K562 (cell line): ENCODE data around the gene ABHD8. TPM values are rescaled to one million over a fixed set of nuclear protein-coding genes. Genes with fewer than 3 reads are reported as not detected.
A peak's percentile ranks its signal among the peaks of the same experiment; 100 is the strongest.

Experiments used
- BMI1 ChIP-seq: fragments of 150-350 bp; IDR thresholded peaks from 2 replicates; pipeline ENCODE4 v1.6.1; 2014; ENCODE audit warnings: low read length
- CEBPB ChIP-seq: fragments of 450-650 bp; IDR thresholded peaks from 2 replicates; pipeline ENCODE4 v1.6.1; 2016; ENCODE audit warnings: missing genetic modification characterization, missing compliant biosample characterization
- CTBP1 ChIP-seq: fragments of 450-650 bp; IDR thresholded peaks from 2 replicates; pipeline ENCODE4 v1.6.1; 2016; ENCODE audit warnings: borderline replicate concordance
- NCOA2 ChIP-seq, 2 experiments: fragments of 450-650 bp; IDR thresholded peaks; 2 replicates each; pipeline ENCODE4 v1.6.1; 2018; ENCODE audit warnings: mild to moderate bottlenecking in 2 of 2, moderate library complexity in 1 of 2; ENCODE audit not compliant: partially characterized antibody in 2 of 2
- POLR2AphosphoS5 ChIP-seq: IDR thresholded peaks from 2 replicates; pipeline ENCODE4 v1.6.1; 2011; ENCODE audit warnings: mild to moderate bottlenecking, low read depth, low read length, moderate library complexity; ENCODE audit not compliant: control insufficient read depth, insufficient read depth
- RBM34 ChIP-seq: fragments of 200-400 bp; formaldehyde crosslinking; IDR thresholded peaks from 2 replicates; pipeline ENCODE4 v1.6.1; 2018; ENCODE audit warnings: low read length, borderline replicate concordance; ENCODE audit not compliant: insufficient read depth
- SMARCA5 ChIP-seq: fragments of 450-650 bp; IDR thresholded peaks from 2 replicates; pipeline ENCODE4 v1.6.1; 2016
- SPI1 ChIP-seq: IDR thresholded peaks from 2 replicates; pipeline ENCODE4 v1.6.1; 2011; ENCODE audit warnings: low read depth, low read length, control low read depth, borderline replicate concordance
- XRCC3 ChIP-seq: fragments of 450-650 bp; IDR thresholded peaks from 2 replicates; pipeline ENCODE4 v1.6.1; 2017; ENCODE audit warnings: mild to moderate bottlenecking, moderate library complexity
- ZNF717 ChIP-seq: fragments of 250-450 bp; sonication (Bioruptor Pico); IDR thresholded peaks from 2 replicates; pipeline ENCODE4 v1.5.0; 2021
- polyA plus RNA-seq, 8 experiments: library from polyadenylated mRNA; depleted of rRNA in 4 of 8; stranded (reverse) in 5 of 8; unstranded in 3 of 8; fragments of >200 nt; fragmentation: Nextera tagmentation in 2 of 8; fragmentation: Illumina TruSeq in 1 of 8; extraction: Ambion mirVana in 2 of 8; extraction: Trizol in 1 of 8; gene quantifications; 2 replicates each; pipeline versions ENCODE4 v1.2.1 to v1.2.3, GENCODE V29; 2011 to 2014; ENCODE audit warnings: inconsistent platforms in 1 of 8, missing spikeins in 1 of 8
- total RNA-seq, 7 experiments: library from RNA; depleted of rRNA in 6 of 7; stranded (reverse); fragments of >200 nt in 6 of 7; fragmentation: Illumina TruSeq in 2 of 7; extraction: Trizol in 2 of 7; gene quantifications; 2 replicates each; pipeline versions ENCODE4 v1.2.1 to v1.2.3, GENCODE V29; 2011 to 2021; ENCODE audit warnings: low replicate concordance in 1 of 7
- TF ChIP-seq, protein P1 (sequence below), 2 experiments: fragments of 450-650 bp in 1 of 2; sonication (generic) in 1 of 2; formaldehyde crosslinking in 1 of 2; IDR thresholded peaks in 1 of 2; conservative IDR thresholded peaks in 1 of 2; 2 replicates each; pipeline versions ENCODE4 v1.6.1 to v1.8.1; 2016 to 2023; ENCODE audit warnings: mild to moderate bottlenecking in 2 of 2, moderate library complexity in 2 of 2, inconsistent platforms in 1 of 2, missing genetic modification reagents in 1 of 2
- TF ChIP-seq, protein P2 (sequence below), 2 experiments: fragments of 200-800 bp in 1 of 2; sonication (Bioruptor generic) in 1 of 2; sonication (generic) in 1 of 2; formaldehyde crosslinking in 1 of 2; IDR thresholded peaks in 1 of 2; conservative IDR thresholded peaks in 1 of 2; 2 replicates each; pipeline versions ENCODE4 v1.5.0 to v1.6.1; 2016 to 2020; ENCODE audit warnings: missing compliant biosample characterization in 1 of 2, missing genetic modification characterization in 1 of 2, missing genetic modification reagents in 1 of 2
- TF ChIP-seq, protein P3 (sequence below): fragments of 450-650 bp; IDR thresholded peaks from 2 replicates; pipeline ENCODE4 v1.6.1; 2017; ENCODE audit warnings: mild to moderate bottlenecking, moderate library complexity
- TF ChIP-seq, protein P4 (sequence below): fragments of 450-650 bp; formaldehyde crosslinking; IDR thresholded peaks from 2 replicates; pipeline ENCODE4 v1.4.0; 2020; ENCODE audit warnings: mild to moderate bottlenecking, moderate library complexity
- TF ChIP-seq, protein P5 (sequence below): sonication (generic); formaldehyde crosslinking; IDR thresholded peaks from 2 replicates; pipeline ENCODE4 v1.4.0; 2020; ENCODE audit warnings: mild to moderate bottlenecking, missing genetic modification reagents
- TF ChIP-seq, protein P6 (sequence below): fragments of 250-450 bp; sonication (Bioruptor Pico); IDR thresholded peaks from 2 replicates; pipeline ENCODE4 v1.4.0; 2020; ENCODE audit warnings: borderline replicate concordance

ABHD8 gene
- total and polyA plus RNA-seq, 9 of the 15 experiments (the other 6 are each of a cell fraction or from before 2014, with no cell fraction given), result 0.04 to 6.6 (median 2.0) TPM; not detected in 1

DNA sequence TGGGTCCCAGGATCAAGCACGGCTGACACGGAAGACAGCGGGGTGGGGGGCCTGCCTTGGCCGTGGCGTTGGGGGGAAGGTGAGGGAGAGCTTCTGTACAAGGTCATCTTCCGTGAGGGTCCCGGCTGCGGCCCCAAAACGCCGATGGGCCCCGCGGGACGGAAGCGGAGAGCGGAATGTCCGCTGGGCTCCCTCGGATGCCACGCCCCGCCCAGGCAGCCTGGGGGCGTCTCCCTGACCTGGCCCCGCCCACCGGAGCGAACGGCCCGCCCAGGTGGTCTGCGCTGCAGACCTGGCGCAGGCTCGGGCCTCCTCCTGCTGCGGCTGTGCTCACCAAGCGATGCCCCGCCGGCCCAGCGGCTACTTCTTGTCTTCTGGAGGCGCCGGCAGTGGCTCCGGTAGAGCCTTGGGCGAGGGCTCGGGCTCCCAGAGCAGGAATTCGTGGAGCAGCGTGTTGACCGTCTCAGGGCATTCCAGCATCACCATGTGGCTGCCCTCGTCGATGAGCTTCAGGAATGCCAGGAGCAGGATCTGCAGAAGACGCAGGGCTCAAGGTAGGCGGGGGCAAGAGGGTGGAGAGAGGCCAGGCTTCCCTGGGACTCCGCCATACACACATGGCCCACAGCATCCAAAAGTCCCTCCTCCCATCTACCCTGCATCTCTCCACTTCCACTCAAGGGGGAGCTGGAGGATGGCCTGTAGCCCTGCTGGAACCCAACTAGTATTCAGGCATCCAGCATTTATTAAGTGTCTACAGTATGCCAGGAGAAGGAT, 10.7 kb downstream of the ABHD8 start (continued):
- TF ChIP-seq, protein P1, sequence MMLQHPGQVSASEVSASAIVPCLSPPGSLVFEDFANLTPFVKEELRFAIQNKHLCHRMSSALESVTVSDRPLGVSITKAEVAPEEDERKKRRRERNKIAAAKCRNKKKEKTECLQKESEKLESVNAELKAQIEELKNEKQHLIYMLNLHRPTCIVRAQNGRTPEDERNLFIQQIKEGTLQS (IDR thresholded peaks at IDR 0.05), result no peak
- TF ChIP-seq, protein P1 (CRISPR knock-in tag; conservative IDR thresholded peaks at IDR 0.05), result no peak
- 0 out of 2 replicates have a peak, but pooled peaks have one; percentile 50 for TF ChIP-seq RBM34
- no peak for TF ChIP-seq NCOA2 (IDR thresholded peaks at IDR 0.05; ENCODE audit: partially characterized antibody in 2 of 2)
- TF ChIP-seq, protein P2, sequence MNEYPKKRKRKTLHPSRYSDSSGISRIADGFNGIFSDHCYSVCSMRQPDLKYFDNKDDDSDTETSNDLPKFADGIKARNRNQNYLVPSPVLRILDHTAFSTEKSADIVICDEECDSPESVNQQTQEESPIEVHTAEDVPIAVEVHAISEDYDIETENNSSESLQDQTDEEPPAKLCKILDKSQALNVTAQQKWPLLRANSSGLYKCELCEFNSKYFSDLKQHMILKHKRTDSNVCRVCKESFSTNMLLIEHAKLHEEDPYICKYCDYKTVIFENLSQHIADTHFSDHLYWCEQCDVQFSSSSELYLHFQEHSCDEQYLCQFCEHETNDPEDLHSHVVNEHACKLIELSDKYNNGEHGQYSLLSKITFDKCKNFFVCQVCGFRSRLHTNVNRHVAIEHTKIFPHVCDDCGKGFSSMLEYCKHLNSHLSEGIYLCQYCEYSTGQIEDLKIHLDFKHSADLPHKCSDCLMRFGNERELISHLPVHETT (CRISPR knock-in tag; conservative IDR thresholded peaks at IDR 0.05 in 1 of 2, IDR thresholded peaks at IDR 0.05 in 1 of 2), result no peak
- TF ChIP-seq, protein P3, sequence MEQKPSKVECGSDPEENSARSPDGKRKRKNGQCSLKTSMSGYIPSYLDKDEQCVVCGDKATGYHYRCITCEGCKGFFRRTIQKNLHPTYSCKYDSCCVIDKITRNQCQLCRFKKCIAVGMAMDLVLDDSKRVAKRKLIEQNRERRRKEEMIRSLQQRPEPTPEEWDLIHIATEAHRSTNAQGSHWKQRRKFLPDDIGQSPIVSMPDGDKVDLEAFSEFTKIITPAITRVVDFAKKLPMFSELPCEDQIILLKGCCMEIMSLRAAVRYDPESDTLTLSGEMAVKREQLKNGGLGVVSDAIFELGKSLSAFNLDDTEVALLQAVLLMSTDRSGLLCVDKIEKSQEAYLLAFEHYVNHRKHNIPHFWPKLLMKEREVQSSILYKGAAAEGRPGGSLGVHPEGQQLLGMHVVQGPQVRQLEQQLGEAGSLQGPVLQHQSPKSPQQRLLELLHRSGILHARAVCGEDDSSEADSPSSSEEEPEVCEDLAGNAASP, result no peak
- TF ChIP-seq, protein P4, sequence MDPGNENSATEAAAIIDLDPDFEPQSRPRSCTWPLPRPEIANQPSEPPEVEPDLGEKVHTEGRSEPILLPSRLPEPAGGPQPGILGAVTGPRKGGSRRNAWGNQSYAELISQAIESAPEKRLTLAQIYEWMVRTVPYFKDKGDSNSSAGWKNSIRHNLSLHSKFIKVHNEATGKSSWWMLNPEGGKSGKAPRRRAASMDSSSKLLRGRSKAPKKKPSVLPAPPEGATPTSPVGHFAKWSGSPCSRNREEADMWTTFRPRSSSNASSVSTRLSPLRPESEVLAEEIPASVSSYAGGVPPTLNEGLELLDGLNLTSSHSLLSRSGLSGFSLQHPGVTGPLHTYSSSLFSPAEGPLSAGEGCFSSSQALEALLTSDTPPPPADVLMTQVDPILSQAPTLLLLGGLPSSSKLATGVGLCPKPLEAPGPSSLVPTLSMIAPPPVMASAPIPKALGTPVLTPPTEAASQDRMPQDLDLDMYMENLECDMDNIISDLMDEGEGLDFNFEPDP, result no peak
- peak; percentile 92; the same call in 1 of the 2 replicates for TF ChIP-seq SMARCA5
- TF ChIP-seq, protein P5, sequence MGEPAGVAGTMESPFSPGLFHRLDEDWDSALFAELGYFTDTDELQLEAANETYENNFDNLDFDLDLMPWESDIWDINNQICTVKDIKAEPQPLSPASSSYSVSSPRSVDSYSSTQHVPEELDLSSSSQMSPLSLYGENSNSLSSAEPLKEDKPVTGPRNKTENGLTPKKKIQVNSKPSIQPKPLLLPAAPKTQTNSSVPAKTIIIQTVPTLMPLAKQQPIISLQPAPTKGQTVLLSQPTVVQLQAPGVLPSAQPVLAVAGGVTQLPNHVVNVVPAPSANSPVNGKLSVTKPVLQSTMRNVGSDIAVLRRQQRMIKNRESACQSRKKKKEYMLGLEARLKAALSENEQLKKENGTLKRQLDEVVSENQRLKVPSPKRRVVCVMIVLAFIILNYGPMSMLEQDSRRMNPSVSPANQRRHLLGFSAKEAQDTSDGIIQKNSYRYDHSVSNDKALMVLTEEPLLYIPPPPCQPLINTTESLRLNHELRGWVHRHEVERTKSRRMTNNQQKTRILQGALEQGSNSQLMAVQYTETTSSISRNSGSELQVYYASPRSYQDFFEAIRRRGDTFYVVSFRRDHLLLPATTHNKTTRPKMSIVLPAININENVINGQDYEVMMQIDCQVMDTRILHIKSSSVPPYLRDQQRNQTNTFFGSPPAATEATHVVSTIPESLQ (CRISPR knock-in tag), result peak; percentile 81; the same call in 1 of the 2 replicates
- TF ChIP-seq CTBP1, result peak; percentile 82; the same call in 1 of the 2 replicates
- no peak for TF ChIP-seq XRCC3
- TF ChIP-seq POLR2AphosphoS5, result peak; percentile 39; the same call in 1 of the 2 replicates
- TF ChIP-seq ZNF717 (CRISPR knock-in tag), result no peak
- TF ChIP-seq, protein P6, sequence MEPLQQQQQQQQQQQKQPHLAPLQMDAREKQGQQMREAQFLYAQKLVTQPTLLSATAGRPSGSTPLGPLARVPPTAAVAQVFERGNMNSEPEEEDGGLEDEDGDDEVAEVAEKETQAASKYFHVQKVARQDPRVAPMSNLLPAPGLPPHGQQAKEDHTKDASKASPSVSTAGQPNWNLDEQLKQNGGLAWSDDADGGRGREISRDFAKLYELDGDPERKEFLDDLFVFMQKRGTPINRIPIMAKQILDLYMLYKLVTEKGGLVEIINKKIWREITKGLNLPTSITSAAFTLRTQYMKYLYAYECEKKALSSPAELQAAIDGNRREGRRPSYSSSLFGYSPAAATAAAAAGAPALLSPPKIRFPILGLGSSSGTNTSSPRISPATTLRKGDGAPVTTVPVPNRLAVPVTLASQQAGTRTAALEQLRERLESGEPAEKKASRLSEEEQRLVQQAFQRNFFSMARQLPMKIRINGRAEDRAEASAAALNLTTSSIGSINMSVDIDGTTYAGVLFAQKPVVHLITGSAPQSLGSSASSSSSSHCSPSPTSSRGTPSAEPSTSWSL (CRISPR knock-in tag), result no peak
- 0 out of 2 replicates have a peak, but pooled peaks have one; percentile 20 for TF ChIP-seq SPI1
- no peak for TF ChIP-seq BMI1
- no peak for TF ChIP-seq CEBPB
